NCI-H1436 treated with DMSO at 0.1 percent for 48 hours (cell line): ENCODE measurements around the gene ASTN2.

ENCODE experiments used
- DNase-seq: peaks from one replicate; lab custom pipeline; 2025; lab: John Stamatoyannopoulos, UW

The ASTN2 gene

DNA sequence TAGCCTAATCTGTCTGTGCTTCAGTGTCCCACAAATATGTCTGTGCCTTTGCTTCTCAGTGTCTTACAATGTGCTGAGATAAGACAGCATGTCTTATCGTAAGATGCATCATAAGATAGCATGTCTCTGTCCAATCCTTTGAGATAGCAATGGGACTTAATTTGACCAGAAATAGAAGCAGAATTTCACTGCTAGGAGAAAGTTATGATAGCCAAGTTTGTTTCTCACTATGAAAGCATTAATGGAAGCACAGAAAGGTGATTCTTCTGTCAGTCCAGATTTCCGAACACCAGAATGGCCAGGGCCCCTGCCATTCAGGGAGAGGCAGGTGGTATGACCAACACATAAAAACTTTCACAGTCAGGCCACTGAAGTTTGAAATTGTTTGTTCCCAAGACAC lies 616.3 kb downstream of the ASTN2 start:
- no peak for DNase-seq

DNA sequence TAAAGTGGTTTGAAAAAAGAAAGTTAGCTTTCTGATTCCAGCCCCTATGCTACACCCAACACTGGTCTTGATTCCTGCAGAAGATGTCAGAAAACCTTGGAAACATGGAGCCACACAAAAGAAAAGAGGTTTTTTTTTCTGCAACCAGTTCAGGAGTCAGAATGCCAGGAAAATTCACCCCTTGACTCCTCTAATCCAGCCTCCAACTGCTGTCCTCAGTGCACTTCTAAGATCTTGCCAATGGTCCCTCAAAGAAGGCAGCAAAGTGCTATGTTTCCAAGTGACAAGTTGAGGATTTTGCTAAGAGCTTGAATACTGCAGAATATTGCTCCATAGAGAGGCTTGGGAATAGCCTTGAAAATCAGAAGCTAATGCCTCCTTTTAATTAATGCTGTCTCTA lies 617.6 kb downstream of the ASTN2 start:
- DNase-seq, result no peak

DNA sequence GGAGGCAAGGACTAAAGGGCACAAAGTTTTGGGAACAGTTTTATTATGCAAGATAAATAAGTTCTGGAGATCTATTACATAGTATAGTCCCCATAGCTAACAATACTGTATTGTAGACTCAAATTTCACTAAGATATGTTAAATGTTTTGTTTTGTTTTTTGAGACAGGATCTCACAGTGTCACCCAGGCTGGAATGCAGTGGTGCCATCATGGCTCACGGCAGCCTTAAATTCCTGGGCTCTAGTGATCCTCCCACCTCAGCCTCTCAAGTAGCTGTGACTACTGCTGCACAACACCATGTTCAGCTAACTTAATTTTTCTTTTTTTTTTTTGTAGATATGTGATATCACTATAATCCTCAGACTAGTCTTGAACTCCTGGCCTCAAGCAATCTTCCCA lies 618.2 kb downstream of the ASTN2 start:
- no peak for DNase-seq

DNA sequence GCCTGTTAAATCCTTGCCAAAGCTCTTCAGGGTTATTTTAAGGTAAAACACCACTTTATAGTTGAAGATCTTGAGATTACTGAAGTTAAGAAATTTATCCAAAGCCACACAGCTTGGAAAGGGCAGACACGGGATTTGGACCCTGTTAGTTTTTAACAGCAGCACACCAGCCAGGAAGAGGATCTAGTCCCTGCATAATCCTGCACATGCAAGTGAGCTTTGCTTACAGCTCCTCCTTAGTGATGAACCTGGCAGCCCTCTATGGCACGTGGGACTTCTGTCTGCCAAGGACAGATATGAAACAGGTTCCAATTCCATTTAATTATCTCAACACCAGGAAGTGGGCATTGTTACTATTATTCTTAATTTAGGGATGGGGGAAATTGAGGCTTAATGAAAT lies 619.0 kb downstream of the ASTN2 start:
- no peak for DNase-seq

DNA sequence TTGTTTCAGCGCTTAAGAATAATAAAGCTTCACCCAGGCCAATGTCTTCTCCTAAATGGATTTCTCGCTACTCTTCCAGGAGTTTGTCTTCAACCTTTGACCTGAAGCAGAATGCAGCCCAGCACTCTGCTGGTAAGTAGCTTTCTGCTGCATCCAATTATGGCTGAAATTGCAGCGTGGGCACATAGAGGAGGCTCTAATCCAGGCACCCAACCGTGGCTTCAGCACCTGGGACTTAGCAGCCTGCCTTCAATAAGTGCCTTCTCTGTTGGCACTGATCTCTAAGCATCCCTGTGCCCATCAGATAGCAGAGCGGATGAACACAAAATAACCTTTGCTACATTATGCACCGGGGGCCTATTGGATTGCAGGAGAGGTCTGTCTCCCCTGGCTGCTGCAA lies 622.6 kb downstream of the ASTN2 start:
- DNase-seq, result no peak

DNA sequence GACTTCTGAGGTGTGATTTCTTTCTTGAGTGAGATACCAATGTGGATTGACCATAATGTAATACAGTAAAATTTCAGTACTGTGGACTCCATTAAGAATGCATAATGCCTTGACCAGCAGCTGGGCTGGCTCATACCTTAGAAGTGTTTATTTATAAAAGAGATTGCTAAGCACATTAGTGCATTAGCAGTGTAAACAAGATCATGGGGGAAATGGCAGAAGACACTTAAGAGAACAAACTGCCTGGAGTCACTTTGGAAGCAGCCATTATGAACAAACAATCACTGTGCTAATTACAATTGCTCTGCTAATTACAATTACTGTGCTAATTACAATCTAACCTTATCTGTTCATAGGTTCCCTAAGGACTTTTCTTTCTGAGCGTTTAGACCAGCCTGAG lies 623.5 kb downstream of the ASTN2 start:
- DNase-seq, result peak; percentile 81

DNA sequence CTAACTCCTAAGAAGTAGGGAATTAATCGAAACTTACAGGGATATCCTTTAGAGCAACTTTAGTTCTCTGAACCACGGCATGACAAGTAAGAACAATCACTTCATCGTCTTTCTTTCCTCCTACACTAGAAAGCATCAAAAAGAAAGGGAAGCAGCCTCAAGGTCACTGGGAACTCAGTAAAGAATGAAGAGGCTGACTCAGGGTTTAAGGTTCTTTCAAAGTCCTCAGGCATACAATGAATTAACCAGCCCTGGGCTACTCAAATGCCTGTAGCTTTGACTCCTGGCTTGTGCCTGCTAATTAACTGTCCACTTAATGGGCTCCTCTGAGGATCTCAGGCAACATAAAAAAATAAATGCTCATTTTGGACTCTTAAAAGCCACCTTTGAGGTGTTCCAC lies 625.8 kb downstream of the ASTN2 start:
- no peak for DNase-seq

DNA sequence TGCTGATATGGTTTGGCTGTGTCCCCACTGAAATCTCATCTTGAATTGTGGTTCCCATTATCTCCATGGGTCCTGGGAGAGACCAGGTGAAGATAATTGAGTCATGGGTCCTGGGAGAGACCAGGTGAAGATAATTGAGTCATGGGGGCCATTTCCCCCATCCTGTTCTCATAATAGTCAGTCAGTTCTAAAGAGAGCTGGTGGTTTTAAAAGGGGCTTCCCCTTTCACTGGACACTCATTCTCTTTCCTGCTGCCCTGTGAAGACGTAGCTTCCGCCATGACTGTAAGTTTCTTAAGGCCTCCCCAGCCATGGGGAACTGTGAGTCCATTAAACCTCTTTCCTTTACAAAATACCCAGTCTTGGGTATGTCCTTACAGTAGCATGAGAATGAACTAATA lies 628.1 kb downstream of the ASTN2 start:
- DNase-seq, result no peak

DNA sequence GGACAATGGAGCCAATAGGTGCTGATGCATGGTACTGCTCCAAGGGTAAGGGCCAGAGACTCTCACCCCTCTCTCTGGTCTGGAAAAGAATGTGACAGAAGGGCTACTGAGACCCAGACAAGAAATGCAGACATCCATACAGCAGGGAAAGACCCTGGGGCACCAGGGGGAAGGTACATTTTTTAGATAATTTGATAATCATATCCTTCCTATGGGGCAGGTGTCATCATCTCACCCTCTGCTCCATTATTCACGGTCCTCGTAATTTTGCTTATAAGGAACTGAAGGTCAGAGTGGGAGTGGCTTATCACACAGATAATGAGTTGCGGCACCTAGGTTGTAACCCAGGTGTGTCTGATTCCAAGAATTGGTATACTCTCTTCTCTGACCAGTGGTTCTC lies 637.7 kb downstream of the ASTN2 start:
- DNase-seq, result no peak

DNA sequence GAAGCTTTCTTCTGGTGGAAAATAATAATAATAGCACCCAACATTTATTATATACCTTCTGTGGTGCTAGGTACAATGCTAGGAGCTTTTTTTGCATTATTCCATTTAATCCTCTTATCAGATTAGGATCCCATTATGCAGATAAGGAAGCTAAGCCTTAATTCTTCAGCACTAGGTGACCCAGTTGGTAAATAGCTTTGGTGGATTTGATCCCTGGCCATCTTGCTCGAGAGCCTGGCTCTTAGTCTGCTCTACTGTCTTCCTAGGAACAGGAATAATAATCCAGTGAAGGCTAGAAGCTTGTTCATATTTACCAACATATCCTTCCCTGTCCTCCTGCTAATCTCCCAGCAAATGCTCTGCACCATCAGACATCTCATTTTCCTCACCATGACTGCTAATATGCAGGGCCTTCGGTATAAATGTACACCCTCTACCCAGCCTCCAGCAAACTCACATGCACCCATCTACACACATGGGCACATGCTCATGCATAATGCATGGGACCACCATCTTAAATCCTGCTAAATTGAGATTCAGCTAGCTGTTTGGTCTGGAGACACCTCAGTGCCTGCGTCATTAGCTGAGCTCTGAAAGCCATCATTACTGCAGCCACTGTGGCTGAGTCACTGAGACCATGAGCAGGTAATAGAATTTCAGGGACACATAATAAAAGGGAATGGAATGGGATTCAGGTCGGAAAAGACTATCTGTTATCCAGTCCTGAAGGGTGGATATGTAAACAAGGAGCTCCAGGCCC lies 640.3 kb downstream of the ASTN2 start:
- DNase-seq, result no peak

DNA sequence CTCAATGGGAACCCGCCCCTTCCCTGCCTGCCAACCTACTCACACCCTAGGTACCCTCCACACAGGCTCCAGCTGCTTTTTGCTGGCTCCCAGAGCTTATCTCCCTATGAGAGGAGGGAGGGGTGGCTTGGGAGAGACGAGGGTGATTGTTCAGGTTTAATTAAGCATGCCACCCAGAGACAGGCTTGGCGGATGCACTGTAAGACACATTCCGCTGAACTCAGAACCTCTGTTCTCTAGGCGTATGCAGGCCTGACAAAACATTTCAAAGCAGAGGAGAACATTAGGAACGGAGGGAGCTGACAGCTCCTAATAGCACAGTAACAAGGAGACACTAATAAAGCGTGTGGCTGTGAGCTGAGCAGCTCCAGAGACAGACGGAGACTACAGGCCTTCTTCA lies 647.6 kb downstream of the ASTN2 start:
- no peak for DNase-seq

DNA sequence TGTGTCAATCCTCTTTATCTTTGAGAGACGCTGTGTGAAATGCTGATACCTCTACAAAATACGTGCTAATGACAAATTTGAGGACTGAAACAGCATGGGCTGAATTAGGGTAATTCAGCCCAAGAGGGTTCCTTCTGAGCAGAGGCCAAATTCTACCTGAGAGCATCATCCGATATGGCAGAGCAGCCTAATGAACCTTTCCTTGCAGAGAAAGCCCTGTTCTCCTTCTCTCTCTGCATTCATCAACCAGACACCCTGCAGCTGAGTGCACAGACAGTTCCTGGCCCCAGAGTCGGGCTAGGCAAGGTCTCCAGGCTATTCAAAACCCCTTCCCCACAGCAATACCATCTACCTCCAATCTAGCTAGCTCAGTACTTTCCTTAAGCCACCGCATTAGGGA lies 649.8 kb downstream of the ASTN2 start:
- DNase-seq, result no peak

DNA sequence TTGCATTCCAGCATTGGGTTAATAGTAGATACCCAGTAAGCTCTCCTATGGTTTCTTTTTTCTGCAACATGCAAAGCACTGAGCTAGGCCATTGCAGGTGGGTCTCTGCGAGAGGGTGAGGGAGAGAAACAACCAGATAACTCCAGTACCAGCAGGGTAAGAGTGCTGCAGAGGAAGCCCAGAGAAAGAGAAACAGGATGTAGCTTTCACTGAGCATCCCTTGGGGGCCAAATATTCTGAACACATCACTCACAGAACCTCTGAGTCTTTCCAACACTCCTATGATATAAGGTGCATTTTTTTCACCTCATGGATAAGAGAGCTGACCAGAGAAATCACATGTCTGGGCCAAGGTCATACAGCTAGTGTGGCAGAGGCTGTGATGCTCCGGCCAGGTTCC lies 651.1 kb downstream of the ASTN2 start:
- DNase-seq, result no peak

DNA sequence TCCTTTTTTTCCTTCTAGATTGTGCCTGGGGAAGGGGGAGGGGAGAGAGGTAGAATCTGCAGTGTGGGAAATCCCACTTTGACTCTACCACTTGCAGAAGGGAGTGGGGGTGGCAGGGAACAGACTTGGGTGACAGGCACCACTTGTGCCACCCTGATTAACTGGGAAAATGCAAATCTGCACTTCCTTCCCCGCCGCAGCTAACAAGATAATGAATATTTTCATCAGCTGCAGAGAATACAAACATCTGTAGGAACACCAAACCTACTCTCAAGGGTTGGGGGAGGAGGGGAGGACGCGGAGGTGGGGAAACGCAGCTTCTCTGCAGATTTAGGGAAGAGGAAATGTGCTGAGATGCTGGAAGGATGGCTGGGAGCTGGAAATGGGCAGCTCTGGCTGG lies 654.2 kb downstream of the ASTN2 start:
- no peak for DNase-seq

DNA sequence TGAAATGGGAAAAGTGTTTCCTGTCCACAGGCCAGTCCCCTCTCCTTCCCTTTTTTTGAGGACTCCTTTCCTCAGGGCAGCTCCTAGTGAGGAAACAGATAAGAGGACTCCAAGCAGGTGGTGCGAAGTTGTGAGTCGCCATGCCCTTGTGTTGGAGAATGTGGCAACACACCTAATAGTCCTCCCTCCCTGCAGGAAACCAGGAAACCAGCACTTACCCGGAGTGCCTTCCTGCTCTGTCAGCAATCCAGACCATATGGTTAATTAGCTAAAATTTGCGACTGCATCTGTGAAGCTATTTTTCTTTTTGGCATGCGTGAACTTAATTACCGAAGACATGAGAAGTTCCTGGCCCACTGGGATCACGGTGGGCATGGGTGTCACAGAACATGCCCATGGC lies 657.8 kb downstream of the ASTN2 start:
- DNase-seq, result no peak

DNA sequence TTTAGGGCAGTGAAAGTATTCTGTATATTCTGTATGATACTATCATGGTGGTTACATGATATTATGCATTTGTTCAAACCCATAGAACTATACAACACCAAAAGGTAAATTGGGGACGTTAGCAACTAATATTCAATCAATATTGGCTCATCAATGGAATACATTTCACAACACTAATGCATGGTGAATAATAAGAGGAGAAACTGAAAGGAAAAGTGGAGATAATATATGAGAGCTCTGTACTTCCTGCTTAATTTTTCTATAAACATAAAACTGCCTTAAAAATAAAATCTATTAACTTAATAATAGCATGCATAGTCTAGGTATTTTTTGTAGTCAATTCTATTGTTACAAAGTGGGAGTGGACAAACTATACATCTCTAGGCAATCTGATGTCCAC lies 661.5 kb downstream of the ASTN2 start:
- no peak for DNase-seq

DNA sequence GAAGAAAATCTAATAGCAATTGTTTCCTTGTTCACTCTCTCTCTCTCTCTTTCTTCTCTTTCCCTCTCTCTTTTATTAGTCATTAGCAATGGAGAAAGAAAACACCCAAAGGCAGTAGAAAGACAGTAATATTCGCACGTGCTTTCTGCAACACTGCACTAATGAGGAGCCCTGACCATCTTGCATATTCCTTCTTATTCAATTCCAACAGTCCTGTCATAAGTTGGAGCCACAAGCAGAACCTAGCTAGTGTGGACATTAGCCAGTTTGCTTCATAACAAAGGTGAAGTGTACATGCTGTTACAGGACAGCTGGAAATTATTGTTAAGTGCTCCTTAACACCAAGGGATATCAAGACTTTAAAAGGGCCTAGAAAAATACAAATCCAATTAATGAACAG lies 664.3 kb downstream of the ASTN2 start:
- no peak for DNase-seq

DNA sequence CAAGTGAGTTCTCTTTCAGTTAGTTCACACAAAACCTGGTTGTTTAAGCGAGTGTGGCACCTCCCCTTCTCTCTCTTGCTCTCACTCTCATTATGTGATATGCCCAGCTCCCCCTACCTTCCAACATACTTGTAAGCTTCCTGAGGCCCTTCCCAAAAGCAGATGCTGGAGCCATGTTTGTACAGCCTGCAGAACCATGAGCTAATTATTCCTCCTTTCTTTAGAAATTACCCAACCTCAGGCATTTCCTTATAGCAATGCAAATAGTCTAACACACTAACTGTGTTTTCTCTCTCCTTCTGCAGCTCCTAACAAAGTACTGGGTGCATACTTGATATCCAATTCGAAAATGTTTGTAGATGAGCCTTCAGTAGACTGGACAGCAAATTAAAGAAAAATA lies 665.1 kb downstream of the ASTN2 start:
- DNase-seq, result no peak

DNA sequence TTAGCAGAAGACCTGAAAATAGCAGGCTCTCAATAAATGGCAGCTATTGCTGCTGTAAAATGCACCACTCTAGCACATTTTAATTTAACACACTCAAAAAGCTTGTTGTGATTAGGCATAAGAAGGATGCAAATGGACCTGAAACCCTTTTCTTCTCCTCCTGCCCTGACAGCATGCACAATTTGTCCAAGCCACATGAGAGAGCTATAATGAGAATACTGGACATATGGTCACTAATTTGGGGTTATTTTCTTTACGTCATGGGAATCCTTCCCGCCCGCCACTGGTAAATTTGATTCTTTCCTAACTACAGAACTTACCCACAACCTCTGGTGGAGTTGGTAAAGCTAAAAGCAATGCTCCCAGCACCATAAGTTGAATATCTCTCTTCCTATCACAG lies 665.7 kb downstream of the ASTN2 start:
- DNase-seq, result no peak

DNA sequence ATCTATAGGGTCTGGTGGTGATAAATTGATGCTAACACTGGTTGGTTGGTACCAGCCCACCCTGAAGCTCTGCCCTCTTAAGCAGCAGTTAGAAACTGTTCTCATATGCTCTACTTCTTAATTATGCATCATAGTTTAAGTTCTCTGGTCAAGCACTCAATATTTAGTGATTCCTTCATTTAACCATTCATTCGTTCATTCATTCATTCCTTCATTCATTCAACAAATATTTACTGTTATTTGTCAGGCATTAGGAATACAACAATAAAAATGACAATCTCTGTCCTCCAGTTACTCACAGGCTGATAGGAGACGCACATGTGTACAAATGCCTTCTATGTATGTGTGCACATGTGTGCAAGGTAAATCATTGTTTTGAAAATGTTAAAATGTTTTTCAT lies 673.1 kb downstream of the ASTN2 start:
- DNase-seq, result no peak

DNA sequence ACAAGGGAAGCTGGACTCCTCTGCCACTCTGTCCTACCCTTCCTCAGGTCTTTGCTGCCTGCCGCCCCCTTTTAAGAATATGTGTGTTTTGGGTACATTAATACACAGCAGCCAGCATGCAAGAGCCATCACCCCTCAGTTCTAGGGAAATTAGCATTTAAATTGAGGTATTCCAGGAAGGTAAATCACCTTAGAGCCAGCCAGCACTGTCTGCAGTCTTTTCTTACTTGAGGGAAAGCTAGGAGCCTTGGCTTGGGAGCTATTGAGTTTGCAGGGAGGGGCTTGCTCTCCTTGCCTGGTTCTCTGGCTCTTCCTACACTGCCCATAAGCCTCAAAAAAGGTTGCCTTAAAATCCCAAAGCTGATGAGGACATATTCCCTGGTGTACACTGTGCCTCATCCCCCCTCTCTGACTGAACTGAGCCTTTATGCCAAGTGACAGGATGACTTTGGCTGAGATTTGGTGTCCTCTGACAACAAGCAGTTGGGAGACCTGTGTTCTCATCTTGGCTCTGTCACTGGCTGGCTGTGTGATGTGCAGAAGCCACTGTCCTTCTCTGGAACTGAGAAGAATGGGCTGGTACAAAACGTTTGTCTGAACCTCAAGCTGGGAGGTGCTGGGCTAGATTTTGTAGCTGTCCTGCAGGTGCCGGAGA lies 673.6 kb downstream of the ASTN2 start:
- no peak for DNase-seq

DNA sequence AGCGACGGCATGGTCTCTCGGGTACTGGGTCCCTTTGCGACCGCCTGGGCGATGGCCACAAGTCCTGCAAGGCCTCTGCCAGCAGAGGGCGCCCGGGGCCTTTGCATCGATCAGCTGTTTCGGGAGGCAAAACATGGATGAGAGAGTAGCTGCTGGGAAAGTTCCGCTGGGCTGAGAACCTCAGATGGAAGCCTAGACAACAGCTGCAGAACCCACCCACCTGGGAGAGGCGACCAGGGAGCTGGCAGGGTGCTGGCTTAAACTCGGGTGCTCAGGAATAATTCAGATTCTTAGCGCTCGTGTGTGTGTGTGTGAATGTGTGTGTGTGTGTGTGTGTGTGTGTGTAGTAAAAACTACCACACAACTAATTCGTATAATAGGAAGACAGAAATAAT lies 677.7 kb downstream of the ASTN2 start:
- no peak for DNase-seq

DNA sequence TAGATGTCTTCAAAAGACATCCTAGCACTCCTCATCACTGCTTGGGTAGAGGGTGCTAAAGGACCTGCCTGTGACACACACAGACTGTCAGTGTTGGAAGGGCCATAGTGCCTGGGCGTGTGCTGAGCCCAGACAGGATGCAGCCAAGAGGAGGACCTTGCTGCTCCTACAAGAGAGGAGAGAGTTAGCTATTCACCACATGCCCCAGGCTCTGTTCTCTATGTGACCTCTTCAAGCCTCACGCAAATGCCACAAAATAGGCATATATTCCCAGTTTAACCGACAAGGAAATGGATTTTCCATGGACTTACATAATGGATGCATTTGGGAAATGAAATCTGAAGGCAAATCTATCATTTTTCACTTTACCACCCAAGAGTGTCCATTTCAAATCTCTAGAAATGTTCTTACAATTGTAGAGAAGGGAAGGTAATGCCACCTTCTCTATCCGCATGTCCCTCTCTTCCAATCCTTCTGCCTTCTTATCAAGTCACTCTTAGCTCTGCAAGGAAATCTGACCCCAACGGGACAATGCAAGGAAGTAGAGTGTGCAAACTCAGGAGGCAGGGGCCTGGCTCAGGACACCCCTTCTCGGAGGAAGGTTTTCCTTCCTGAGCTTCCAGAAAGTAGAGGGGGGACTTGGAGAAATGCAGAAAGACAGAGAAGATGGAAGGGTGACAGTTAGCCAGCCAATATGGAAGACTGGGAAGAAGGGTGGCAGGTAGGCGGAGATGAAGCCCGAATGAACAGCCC lies 678.3 kb downstream of the ASTN2 start:
- no peak for DNase-seq
